GM18508 (cell line): ENCODE results near the gene XCR1.
"Not testable (repeated sequence)": the region's sequence is repeated elsewhere in the genome, so short reads cannot be mapped to it uniquely, and the experiment has no call there.

Experiments
- ATAC-seq: cut with Tn5 transposase; IDR thresholded peaks from one replicate; pipeline ENCODE4 v1.9.1; 2021; ENCODE audit warnings: moderate number of reproducible peaks; ENCODE audit not compliant: insufficient read depth, unreplicated experiment

The XCR1 gene

DNA sequence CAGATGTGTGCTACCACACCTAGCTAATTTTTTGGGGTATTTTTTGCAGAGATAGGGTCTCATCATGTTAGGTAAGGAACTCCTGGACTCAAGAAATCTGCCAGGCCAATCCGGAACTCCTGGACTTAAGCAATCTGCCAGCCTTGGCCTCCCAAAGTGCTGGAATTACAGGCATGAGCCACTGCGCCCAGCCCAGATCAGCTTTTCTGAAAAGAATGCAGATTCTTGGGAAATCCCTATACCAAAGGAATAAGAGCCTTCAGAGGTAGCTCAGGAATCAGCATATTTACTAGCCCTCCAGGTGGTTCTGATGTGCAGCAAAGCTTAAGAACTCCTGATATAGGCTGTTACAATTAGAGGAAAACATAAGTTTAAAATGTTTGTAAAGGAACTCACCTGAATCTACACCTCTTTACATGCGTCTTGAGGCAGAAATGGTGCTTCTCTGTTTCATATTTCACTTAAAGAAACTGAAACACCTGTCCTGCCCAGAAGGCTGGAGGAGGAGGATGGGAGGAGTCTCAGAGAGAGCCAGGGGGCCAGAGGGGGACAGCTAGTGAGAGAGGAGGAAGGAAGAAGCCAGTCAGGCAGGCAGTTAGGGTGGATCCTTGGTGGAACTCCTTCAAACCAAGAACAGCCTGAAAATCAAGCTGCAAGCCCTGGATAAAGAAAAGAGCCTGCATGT, at the start of gene XCR1:
TSS of gene XCR1 (minus strand) at position 463 of the 685 bp plus-strand sequence. CDS start 5,536 bp downstream, outside the sequence.
- ATAC-seq, result no peak

DNA sequence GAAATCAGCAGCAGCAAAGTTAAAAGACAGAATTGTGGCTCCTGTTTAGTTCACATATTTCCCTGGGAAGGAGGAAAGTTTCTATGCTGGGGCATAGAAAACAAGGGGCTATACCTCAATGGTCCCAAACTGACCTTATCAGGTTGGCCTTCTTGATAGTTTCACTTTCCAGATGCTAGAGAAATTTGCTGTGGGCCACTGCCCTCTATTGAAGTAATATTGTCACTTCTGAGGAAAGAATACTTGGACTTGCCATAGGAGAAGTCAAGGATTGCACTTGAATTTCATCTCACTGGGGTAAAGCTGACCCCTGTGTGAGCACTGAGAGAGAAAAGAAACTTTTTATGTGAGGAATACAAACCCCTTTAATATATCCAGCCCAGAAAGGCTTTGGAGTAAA, 49.3 kb upstream of the XCR1 start:
- no peak for ATAC-seq

- ATAC-seq, result no peak
Observed at GRCh38 chr3:46075816-46076215, 48.5 kb upstream of the XCR1 start.

GRCh38 chr3:46071222-46071858, 44.1 kb upstream of the XCR1 start:
- ATAC-seq, result no peak

DNA sequence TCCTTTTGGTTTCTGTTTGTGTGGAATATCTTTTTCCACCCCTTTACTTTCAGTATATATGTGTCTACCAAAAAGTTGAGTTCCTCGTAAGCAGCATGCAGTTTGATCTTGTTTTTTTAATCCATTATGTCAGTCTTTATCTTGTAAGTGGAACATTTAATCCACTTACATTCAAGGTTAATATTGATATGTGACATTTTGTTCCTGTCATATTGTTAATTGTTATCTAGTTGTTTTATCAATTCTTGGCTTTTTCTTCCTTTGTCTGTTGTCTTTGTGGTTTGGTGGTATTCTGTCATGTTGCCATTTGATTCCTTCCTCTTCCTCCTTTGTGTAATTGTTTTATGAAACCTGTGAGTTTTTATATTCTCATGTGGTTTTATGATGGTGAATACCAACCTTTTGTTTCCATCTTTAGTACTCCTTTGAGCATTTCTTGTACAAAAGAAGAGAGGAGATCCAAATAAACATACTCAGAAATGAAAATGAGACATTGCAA, 43.4 kb upstream of the XCR1 start:
- ATAC-seq, result no peak

DNA sequence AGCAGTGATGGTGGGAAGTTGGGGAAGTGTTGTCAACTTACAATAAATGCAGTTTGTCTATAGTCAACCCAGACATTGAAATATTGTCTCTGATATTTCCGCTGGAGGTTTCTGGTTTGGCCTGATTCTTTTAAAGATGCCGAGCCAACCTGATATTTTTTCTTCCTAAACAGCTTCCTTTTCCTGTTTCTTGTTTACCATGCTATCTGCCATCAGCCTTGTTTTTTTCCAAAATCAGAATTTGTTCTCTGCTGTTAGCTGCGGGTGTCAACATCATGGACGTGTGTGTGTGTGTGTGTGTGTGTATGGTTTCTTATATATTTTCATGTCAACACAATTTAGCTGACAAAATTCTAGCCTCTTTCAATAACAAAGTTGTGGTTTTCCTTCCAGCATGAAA, 41.2 kb upstream of the XCR1 start:
- no peak for ATAC-seq

GRCh38 chr3:46067401-46067800, 40.1 kb upstream of the XCR1 start:
- no peak for ATAC-seq

DNA sequence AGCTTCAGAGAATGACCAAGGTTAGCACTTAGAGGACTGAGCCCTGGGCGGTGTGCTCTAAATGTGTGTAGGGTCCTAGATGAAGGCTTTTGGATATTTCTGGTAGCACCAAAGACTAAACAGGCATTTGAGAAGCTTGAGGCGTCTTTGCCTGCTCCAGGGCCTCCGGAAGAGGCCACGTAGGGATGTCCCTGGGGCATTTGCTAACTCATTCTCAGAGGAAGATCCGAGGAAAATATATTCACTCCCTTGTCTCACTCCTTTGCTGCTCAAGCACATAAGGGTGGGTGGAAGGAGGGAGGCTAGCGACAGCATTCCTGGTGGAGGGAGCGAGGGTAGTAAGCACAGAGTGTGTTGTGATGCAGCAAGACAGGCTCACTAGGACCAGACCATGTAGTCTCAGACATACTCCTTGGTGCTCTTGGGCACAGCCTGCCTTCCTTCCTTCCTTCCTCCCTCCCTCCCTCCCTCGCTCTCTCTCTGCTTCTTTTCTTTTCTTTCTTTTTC, 38.5 kb upstream of the XCR1 start:
- no peak for ATAC-seq

GRCh38 chr3:46065294-46065705, 38.0 kb upstream of the XCR1 start:
- no peak for ATAC-seq

GRCh38 chr3:46062679-46063078, 35.4 kb upstream of the XCR1 start:
- ATAC-seq, result no peak

GRCh38 chr3:46061887-46062286, 34.6 kb upstream of the XCR1 start:
- ATAC-seq, result no peak

DNA sequence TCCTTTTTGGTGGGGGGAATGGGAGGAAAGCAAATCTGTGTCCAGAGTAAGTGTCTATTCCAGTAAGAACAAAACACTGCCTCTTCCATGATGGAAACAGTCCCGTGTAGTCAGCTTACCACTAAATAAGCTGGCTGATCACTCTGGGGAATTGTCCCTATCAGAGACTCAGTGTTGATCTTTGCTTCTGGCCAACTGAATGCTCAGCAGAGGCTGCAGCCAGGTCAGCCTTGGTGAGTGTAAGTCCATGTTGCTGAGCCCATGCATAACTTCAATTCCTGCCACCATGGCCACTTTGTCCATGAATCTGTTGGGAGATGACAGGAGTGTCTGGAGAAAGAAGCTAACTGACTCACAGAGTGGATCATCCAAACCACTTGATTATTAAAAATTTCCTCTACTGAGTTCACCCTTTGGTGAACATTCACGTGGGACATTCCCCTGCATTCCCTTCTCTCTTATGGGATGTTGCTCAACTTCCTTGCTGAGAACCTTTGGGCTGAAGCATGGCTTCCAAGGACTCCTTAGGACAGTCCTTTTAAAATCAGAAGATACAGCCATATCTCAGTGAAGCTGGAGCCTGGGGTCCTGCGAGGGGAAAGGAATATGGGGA, 33.9 kb upstream of the XCR1 start:
- ATAC-seq, result no peak

GRCh38 chr3:46060551-46060950, 33.3 kb upstream of the XCR1 start:
- no peak for ATAC-seq

- ATAC-seq, result no peak
Observed at GRCh38 chr3:46059432-46059831, 32.1 kb upstream of the XCR1 start.

- no peak for ATAC-seq
Observed at GRCh38 chr3:46058981-46059380, 31.7 kb upstream of the XCR1 start.

DNA sequence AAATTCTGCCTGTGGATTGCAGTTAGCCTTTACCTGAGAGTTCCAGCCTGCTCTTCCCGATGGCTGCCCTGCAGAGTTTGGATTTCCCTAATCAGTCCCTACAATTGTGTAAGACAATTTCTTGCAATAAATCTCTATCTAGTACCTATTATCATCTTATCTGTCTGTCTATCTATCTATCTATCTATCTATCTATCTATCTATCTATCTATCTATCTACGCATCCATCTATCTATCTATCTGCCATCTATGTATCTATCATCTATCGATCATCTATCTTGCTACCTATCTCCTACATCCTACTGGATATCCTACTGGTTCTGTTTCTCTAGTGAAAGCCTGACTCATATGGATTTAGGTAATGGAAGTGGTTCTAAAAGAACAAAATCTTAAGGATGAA, 30.4 kb upstream of the XCR1 start:
- no peak for ATAC-seq

- no peak for ATAC-seq
Observed at GRCh38 chr3:46056686-46057085, 29.4 kb upstream of the XCR1 start.

DNA sequence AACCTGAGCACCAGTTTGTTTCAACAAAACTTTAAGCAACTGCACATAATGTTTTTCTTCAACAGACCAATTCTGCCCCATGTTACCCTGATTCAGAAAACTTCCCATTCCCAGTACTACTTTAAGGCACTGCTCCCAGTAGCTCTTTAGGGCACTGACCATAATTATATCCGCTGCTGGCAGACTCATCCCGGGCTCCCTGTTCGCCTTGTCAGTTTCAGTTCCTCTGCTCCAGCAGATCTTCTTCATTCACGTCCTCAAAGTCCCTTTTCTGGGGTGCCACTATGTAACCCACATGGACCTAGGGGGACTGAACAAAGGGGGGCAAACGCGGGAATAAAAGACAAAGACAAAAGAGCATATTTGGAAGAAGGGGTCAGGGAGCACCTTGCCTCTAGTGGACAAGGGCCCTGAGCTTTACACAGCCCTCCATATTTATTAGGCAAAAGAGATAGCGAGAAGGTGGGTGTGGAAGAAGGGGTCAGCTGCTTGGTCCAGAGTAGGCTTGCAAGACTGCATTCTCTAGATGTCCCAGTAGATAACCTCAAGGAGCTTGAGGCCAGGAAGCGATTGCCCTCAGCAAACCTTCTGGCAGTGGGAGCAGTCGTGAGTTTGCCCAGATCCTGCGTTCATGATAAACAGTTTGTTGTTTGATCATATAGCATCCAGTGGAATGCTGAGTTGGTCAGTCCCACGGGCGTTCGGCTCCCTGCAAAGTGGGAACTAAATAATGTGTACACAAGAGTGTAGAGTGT, 26.7 kb upstream of the XCR1 start:
- ATAC-seq, result not testable (repeated sequence)

DNA sequence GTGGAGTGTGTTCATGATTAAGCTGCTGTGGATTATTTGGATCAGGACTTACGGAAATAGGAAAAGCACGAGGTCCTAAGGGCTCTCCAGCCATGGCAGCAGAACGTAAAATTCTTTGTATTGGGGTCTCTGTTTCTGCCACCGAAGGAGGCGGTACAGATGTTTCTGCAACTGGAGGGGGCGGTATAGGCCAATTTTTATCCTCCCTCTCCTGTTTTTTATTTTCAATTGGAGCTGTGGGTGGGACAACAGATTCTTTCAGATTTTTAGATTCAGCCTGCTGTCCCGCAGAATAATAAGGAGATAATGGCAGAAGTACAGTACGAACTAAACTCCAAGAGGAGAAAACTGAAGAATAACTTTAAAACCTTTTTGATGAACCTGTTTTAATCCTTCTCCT, 26.0 kb upstream of the XCR1 start:
- not testable (repeated sequence) for ATAC-seq

- no peak for ATAC-seq
Observed at GRCh38 chr3:46052531-46052930, 25.2 kb upstream of the XCR1 start.

DNA sequence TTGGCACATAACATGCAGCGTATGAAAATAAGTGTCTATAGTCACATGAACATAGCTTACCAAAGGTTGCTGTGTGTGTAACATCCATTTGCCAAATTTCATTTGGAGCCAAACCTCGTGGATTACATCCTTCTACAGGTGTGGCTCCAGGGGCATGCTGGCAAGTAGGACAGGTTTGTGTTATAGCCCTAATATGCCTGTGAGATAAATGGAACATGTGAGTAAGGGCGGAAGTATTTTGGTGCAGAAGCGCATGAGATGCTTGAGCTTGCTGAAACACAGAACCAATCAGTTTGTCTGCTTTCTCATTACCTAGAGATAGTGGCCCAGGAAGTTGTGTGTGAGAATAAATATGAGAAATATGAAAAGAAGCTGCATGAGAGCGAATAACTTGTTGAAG, 21.8 kb upstream of the XCR1 start:
- ATAC-seq, result no peak
